ENCODE measurements around the gene MLLT11.
"Not testable (repeated sequence)": the region's sequence is repeated elsewhere in the genome, so short reads cannot be mapped to it uniquely, and the experiment has no call there.

The MLLT11 gene

GRCh38 chr1:151058692-151059091 is 1.5 kb upstream of the MLLT11 start:
- peak; percentile 42 for DNase-seq

DNA sequence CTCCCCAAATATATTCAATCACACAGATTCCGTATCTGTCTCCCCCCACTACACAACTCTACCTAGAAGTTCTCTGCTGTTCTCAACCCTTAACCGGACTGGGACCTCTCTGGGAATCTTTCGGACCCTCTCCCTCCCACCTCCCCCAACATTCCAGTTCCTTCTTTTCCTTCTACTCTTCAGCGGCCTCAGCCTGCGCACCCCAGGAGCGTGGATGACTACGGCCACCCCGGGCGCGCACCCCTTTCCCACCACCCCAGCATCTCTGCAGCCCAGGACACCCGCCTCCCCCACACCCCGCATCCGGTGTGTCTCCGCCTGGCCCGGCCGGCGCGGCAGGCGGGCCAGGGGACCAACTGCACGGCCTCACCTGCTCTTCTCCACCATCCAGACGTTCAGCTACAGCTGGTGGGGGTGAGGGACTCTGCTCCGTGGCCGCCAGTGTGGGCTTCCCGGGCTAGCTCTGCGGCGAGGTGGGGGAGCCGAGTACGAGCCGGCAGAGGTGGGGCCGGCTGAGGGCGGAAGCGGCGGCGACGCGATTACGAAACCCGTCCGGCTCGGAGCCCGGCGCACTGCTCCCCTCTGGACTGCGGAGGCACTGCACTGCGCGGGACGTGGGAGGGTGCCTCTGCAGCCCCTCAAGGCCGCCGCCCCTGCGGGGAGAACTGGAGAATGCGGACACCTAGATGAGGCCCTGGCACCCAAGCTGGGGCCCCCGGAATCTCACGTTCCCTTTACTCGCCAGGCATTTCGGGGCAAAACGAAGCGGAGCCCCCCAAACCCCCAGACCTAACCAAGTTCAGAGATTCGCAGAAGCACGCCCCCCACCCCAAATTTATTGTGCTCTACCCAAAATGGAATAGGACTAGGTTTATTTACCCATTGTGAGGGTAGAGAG is 839 bp upstream of the MLLT11 start, which contains the start of gene CDC42SE1:
Gene CDC42SE1, minus strand, starts transcription at position 514 of the 898 bp plus-strand sequence. CDS start 3,892 bp downstream, outside the sequence.
- DNase-seq, result peak; percentile 68

- no peak for DNase-seq
Measured at GRCh38 chr1:151060657-151061421, 642 bp downstream of the MLLT11 start.

DNA sequence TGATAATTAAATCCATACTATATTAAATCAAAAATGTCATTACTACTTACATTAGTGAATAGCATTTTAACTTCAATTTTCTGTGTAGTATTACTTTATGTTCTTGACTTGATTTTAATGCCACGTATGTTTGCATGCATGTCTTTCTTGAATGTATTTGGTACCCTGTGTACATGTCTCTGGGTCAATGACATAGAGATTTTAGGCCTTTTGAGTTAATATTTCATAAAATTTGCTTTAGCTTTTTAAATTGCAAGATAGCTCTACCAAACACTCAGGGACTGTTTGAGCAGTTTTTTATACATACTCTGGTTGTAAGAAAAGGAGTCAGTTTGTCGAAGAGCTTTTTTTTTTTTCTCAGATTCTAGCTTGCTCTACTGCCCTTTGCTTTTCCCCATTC is 1.5 kb downstream of the MLLT11 start:
- no peak for DNase-seq

DNA sequence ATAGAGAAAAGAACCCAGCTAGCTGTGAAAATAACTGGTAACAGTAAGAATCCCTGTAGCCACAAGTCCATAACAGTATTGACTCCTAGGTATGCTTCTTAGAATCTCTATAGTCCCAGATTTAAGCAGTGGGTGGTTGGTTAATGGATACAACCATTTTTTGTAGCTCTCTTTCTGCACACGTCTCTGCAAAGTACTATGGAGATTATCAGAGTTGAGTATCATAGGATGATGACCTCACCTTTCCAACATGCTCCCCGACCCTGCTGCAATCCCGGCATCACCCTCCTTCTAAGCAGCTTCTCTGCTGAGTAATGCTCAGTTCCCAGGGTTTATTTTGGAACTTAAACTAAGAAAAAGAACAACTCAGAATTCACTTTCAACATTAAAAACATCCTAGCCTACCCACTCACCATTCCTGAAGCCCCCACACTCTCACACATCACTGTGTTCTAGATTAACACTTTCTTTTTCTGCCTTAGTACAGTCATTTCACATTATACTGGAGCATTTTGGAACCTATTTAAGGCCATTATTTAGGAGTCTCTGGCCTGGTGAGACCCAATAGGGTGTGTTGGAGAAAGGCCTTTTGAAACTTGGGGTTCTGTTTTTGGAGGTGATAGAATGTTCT is 2.7 kb downstream of the MLLT11 start:
- DNase-seq, result no peak

GRCh38 chr1:151065089-151065645 is 5.0 kb downstream of the MLLT11 start:
- DNase-seq, result no peak

- no peak for DNase-seq
Measured at GRCh38 chr1:151067185-151067584, 7.0 kb downstream of the MLLT11 start.

- no peak for DNase-seq
Measured at GRCh38 chr1:151069103-151069486, 8.9 kb downstream of the MLLT11 start.

DNA sequence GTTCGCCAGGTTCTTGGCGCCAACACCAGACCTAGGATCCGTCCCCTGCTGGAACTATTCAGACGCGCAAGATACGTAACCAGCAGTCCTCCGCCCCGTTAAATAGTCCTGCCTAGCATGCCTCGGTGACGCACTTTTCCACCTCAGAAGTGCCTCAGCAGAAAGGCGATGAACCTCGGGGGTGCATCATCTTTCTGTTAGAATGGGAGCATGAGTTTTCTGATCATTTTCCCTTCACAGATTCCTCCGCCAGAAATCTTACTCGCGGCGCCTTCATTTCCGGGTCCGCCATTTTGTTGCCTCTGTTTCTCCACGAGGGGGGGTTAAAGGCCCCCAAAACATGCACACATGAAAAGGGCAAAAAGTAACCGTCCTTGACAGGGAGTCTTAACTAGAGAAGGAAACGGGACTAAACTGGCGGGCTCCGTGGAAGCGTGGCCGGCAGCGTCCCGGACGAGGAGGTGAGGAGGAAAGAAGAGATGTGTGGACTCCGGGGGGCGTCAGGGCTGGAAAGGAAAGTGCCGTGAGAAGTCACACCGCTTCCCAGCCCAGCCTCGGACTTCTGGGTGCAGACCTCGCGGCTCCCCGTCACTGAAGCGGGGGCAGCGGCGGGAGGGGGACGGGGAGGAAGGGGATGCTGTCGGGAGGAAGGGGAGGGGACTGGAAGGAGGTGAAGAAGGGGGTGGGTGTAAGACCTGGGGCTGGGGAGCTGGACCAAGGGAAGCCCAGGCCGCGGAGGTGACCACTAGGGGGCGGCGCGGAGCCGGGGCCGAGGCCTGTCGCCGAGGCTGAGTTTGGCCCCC is 10.5 kb downstream of the MLLT11 start, which contains the start of gene GABPB2:
Gene GABPB2, plus strand, starts transcription at position 288 of the 803 bp plus-strand sequence. CDS start 17,429 bp downstream, outside the sequence.
- peak; percentile 85 for DNase-seq

DNA sequence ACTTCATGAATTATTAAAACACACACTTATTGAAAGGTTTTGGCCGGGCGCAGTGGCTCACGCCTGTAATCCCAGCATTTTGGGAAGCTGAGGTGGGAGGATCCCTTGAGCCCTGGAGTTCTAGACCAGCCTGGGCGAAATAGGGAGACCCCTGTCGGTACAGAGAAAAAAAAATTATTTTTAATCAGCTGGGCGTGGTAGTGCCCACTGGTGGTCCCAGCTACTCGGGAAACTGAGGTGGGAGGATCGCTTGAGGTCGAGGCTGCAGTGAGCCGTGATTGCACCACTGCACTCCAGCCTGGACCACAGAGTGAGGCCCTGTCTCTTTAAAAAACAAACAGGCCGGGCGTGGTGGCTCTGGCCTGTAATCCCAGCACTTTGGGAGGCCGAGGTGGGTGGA is 12.0 kb downstream of the MLLT11 start:
- DNase-seq, result no peak

DNA sequence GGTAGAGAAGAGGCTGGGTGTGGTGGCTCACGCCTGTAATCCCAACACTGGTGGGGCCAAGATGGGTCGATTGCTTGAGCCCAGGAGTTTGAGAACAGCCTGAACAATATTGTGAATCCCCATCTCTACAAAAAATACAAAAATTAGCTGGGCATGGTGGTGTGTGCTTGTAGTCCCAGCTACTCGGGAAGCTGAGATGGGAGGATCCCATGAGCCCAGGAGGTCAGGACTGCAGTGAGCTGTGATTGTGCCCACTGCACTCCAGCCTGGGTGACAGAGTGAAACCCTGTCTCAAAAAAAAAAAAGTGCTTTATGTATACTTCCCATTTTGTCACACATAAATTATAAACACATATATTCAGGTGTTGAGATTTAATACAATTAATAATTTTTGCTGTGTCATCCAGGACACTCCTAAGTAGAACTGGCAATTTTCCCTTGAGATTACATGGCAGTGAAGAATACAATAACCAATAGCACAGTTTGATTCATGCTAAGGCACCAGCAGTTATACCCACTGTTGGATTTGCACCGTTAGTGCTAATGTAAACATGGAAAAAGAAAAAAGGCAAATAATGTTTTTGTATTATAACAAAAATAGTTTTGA is 25.9 kb downstream of the MLLT11 start:
- no peak for DNase-seq

GRCh38 chr1:151097426-151097825 is 37.2 kb downstream of the MLLT11 start:
- not testable (repeated sequence) for DNase-seq

- no peak for DNase-seq
Measured at GRCh38 chr1:151098126-151098525, 37.9 kb downstream of the MLLT11 start.

- no peak for DNase-seq
Measured at GRCh38 chr1:151104630-151105029, 44.4 kb downstream of the MLLT11 start.

- no peak for DNase-seq
Measured at GRCh38 chr1:151106894-151107293, 46.7 kb downstream of the MLLT11 start.

- no peak for DNase-seq
Measured at GRCh38 chr1:151108331-151108730, 48.1 kb downstream of the MLLT11 start.

DNA sequence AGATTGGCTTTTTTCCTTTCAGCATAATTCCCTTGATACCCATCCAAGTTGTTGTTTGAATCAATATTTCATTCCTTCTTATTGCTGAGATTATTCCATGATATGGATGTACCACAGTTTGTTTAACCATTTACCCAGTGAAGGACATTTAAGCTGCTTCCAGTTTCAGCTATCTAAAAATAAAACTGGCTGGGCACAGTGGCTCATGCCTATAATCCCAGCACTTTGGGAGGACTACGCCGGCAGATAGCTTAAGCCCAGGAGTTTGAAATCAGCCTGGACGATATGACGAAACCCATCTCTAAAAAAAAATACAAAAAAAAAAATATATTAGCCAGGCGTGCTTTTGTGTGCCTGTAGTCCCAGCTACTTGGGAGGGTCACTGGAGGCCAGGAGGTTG is 53.7 kb downstream of the MLLT11 start:
- DNase-seq, result no peak
